A549 (cell line): ENCODE results near the gene KRTAP9-8. TPM values are rescaled to one million over a fixed set of nuclear protein-coding genes. Genes with fewer than 3 reads are reported as not detected.

Experiments
- ATAC-seq, 2 experiments: fragments of 200-7000 bp in 1 of 2; fragments of >200 bp in 1 of 2; cut with Nextera tagmentation in 1 of 2; cut with Tn5 transposase in 1 of 2; 3 replicates each; pipeline versions ENCODE4 v1.8.0 to v1.9.1; 2018 to 2020; ENCODE audit warnings: mild to moderate bottlenecking in 1 of 2, moderate library complexity in 1 of 2
- CTCF ChIA-PET: fragments of 300-600 bp; sonication (Branson Sonifier 250); formaldehyde crosslinking; extraction: SDS; loops from one replicate; lab custom pipeline; 2021; ENCODE audit warnings: antibody characterized with exemption, inconsistent platforms; lab: Yijun Ruan, JAX
- POLR2A ChIA-PET: fragments of 350-600 bp; formaldehyde crosslinking; extraction: SDS; loops from one replicate; lab custom pipeline; 2021; ENCODE audit warnings: antibody characterized with exemption, inconsistent platforms; lab: Yijun Ruan, JAX
- DNase-seq, 2 experiments: peaks; one replicate each; pipeline versions ENCODE4 v3.0.0 to v3.0.0-alpha.2; 2011 to 2016; ENCODE audit warnings: low read depth in 1 of 2, low spot score in 1 of 2
- FAIRE-seq: peaks from 2 replicates; lab custom pipeline; 2011; peaks lifted over from hg19 to GRCh38; lab: Jason Lieb, UNC
- H3K27ac ChIP-seq, 2 experiments: fragments of >200 bp; sonication (Bioruptor Twin); formaldehyde crosslinking; 3 replicates each; pipeline ENCODE4 v1.5.1; 2016 to 2017
- H3K4me1 ChIP-seq: fragments of >200 bp; sonication (Bioruptor Twin); formaldehyde crosslinking; 3 replicates; pipeline ENCODE4 v1.6.1; 2016
- H3K4me2 ChIP-seq: fragments of >200 bp; sonication (Bioruptor Twin); formaldehyde crosslinking; 3 replicates; pipeline ENCODE4 v1.6.1; 2016
- H3K4me3 ChIP-seq: fragments of >200 bp; sonication (Bioruptor Twin); formaldehyde crosslinking; 3 replicates; pipeline ENCODE4 v1.5.1; 2016
- H3K9me3 ChIP-seq: fragments of >200 bp; sonication (Bioruptor Twin); formaldehyde crosslinking; 3 replicates; pipeline ENCODE4 v1.6.1; 2016
- BCL3 ChIP-seq: fragments of >200 bp; sonication (Bioruptor Twin); formaldehyde crosslinking; IDR thresholded peaks from 3 replicates; pipeline ENCODE4 v1.6.1; 2016
- BHLHE40 ChIP-seq: IDR thresholded peaks from 2 replicates; pipeline ENCODE4 v1.6.1; 2012; ENCODE audit warnings: low read depth, low read length, inconsistent platforms
- CBX2 ChIP-seq: fragments of 200-600 bp; sonication (generic); IDR thresholded peaks from 2 replicates; pipeline ENCODE4 v1.6.1; 2016; ENCODE audit warnings: low read depth, mild to moderate bottlenecking, borderline replicate concordance
- CEBPB ChIP-seq, 2 experiments: fragments of >200 bp in 1 of 2; sonication (Bioruptor Twin) in 1 of 2; formaldehyde crosslinking in 1 of 2; IDR thresholded peaks; 2 replicates each; pipeline ENCODE4 v1.6.1; 2012 to 2016
- E2F6 ChIP-seq: IDR thresholded peaks from 2 replicates; pipeline ENCODE4 v1.6.1; 2012; ENCODE audit warnings: low read depth, borderline replicate concordance
- EHF ChIP-seq: fragments of 250-450 bp; sonication (Bioruptor Pico); IDR thresholded peaks from 2 replicates; pipeline ENCODE4 v1.5.0; 2020; ENCODE audit warnings: mild to moderate bottlenecking
- ESRRA ChIP-seq: fragments of 150-350 bp; IDR thresholded peaks from 2 replicates; pipeline ENCODE4 v1.6.1; 2014; ENCODE audit warnings: mild to moderate bottlenecking, low read length, borderline replicate concordance
- FOSB ChIP-seq: fragments of 250-450 bp; sonication (Bioruptor Pico); IDR thresholded peaks from 2 replicates; pipeline ENCODE4 v1.5.0; 2020; ENCODE audit warnings: mild to moderate bottlenecking, moderate library complexity
- FOSL2 ChIP-seq, 2 experiments: fragments of 450-650 bp in 1 of 2; fragments of >200 bp in 1 of 2; sonication (Bioruptor Twin) in 1 of 2; formaldehyde crosslinking; IDR thresholded peaks; 2 replicates each; pipeline versions ENCODE4 v1.5.0 to v1.6.1; 2016 to 2020; ENCODE audit warnings: mild to moderate bottlenecking in 1 of 2, moderate library complexity in 1 of 2
- FOXS1 ChIP-seq: fragments of 250-450 bp; sonication (Bioruptor Pico); IDR thresholded peaks from 2 replicates; pipeline ENCODE4 v1.5.0; 2020; ENCODE audit warnings: mild to moderate bottlenecking, moderate library complexity
- GATA3 ChIP-seq: IDR thresholded peaks from 2 replicates; pipeline ENCODE4 v1.6.1; 2012; ENCODE audit warnings: borderline replicate concordance
- HDAC2 ChIP-seq: fragments of 200-600 bp; sonication (generic); IDR thresholded peaks from 2 replicates; pipeline ENCODE4 v1.6.1; 2016
- HOXB5 ChIP-seq: fragments of 250-450 bp; sonication (Bioruptor Pico); IDR thresholded peaks from 2 replicates; pipeline ENCODE4 v1.5.0; 2020; ENCODE audit warnings: mild to moderate bottlenecking, moderate library complexity
- JUN ChIP-seq, 2 experiments: fragments of >200 bp; sonication (Bioruptor Twin); formaldehyde crosslinking; IDR thresholded peaks; 2 replicates in 1 of 2; 3 replicates in 1 of 2; pipeline ENCODE4 v1.6.1; 2016 to 2017
- JUNB ChIP-seq: fragments of >200 bp; sonication (Bioruptor Twin); formaldehyde crosslinking; IDR thresholded peaks from 2 replicates; pipeline ENCODE4 v1.6.1; 2016
- KDM1A ChIP-seq: fragments of 200-600 bp; sonication (generic); IDR thresholded peaks from 2 replicates; pipeline ENCODE4 v1.6.1; 2016; ENCODE audit warnings: low read depth, mild to moderate bottlenecking
- KDM5A ChIP-seq: fragments of 200-600 bp; sonication (generic); IDR thresholded peaks from 2 replicates; pipeline ENCODE4 v1.6.1; 2016; ENCODE audit warnings: antibody characterized with exemption, mild to moderate bottlenecking
- MAFK ChIP-seq: fragments of 450-650 bp; IDR thresholded peaks from 2 replicates; pipeline ENCODE4 v1.6.1; 2014; ENCODE audit not compliant: partially characterized antibody
- NFE2L2 ChIP-seq: fragments of 150-350 bp; conservative IDR thresholded peaks from 2 replicates; pipeline ENCODE4 v1.6.1; 2014; ENCODE audit warnings: low read length
- NR3C1 ChIP-seq: fragments of >200 bp; sonication (Bioruptor Twin); formaldehyde crosslinking; IDR thresholded peaks from 3 replicates; pipeline ENCODE4 v1.6.1; 2017
- PHF8 ChIP-seq: fragments of 200-600 bp; sonication (generic); IDR thresholded peaks from 2 replicates; pipeline ENCODE4 v1.6.1; 2016; ENCODE audit warnings: low read depth, mild to moderate bottlenecking, antibody characterized with exemption, moderate library complexity, borderline replicate concordance
- RARB ChIP-seq: fragments of 250-450 bp; sonication (Bioruptor Pico); IDR thresholded peaks from 2 replicates; pipeline ENCODE4 v1.8.0; 2021; ENCODE audit warnings: mild to moderate bottlenecking, moderate library complexity
- RCOR1 ChIP-seq: fragments of 150-350 bp; IDR thresholded peaks from 2 replicates; pipeline ENCODE4 v1.6.1; 2014; ENCODE audit warnings: antibody characterized with exemption, low read length, low read depth
- SREBF2 ChIP-seq: fragments of 450-650 bp; IDR thresholded peaks from 2 replicates; pipeline ENCODE4 v1.6.1; 2014; ENCODE audit warnings: mild to moderate bottlenecking, moderate library complexity
- TP53 ChIP-seq: fragments of 250-450 bp; sonication (Bioruptor Pico); IDR thresholded peaks from 2 replicates; pipeline ENCODE4 v1.5.0; 2021; ENCODE audit warnings: mild to moderate bottlenecking, moderate library complexity
- ZC3H11A ChIP-seq: fragments of 450-650 bp; IDR thresholded peaks from 2 replicates; pipeline ENCODE4 v1.6.1; 2014; ENCODE audit warnings: antibody characterized with exemption, mild to moderate bottlenecking
- ZSCAN20 ChIP-seq: fragments of 250-450 bp; sonication (Bioruptor Pico); IDR thresholded peaks from 2 replicates; pipeline ENCODE4 v1.8.0; 2022; ENCODE audit warnings: mild to moderate bottlenecking, moderate library complexity
- WGBS: methylation state at CpG from one replicate; pipeline ENCODE4 v1.1.6; 2017; ENCODE audit errors: missing lambda C conversion rate; 5-methylcytosine and 5-hydroxymethylcytosine counted together
- polyA plus RNA-seq, 4 experiments: library from polyadenylated mRNA; depleted of rRNA in 3 of 4; stranded (reverse); fragments of >200 nt; fragmentation: RNase III in 1 of 4; extraction: RNeasy Plus Mini Kit Qiagen cat#74134 plus additional on column Dnase treatment in 1 of 4; gene quantifications; 2 replicates in 3 of 4; 3 replicates in 1 of 4; pipeline ENCODE4 v1.2.3, GENCODE V29; 2011 to 2017
- TF ChIP-seq, protein P1 (sequence below): IDR thresholded peaks from 2 replicates; pipeline ENCODE4 v1.6.1; 2012
- TF ChIP-seq, protein P2 (sequence below): IDR thresholded peaks from 2 replicates; pipeline ENCODE4 v1.6.1; 2012

KRTAP9-8 gene
- polyA plus RNA-seq, 2 of the 4 experiments (the other 2 are of a cell fraction) = not detected

DNA sequence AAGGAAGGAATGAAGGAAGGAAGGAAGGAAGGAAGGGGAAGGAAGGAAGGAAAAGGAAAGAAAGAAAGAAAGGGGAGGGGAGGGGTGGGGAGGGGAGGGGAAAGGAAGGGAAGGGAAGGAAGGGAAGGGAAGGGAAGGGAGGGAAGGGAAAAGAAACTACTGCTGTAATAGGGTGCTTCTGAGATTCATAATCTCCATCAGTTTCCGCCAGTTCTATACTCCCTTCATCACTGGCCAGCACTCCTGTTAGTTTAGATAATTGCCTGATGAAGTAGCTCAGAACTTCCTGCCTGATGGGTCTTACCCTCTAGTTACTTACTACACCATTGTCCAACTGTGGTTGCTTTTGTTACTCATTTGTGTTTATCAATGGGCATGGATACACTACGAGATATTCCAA, 25.4 kb downstream of the KRTAP9-8 start:
- H3K27ac ChIP-seq = no peak overlapping the region
- FAIRE-seq (no peak), ATAC-seq (no peak), DNase-seq (no peak)
- H3K4me3 ChIP-seq = no peak overlapping the region
- ChIA-PET POLR2A (no interaction called here), CTCF (interaction anchor here (1.1 kb wide), 1 partner anchor 10 kb away, joined by 4 read pairs; no protein-coding TSS in a partner anchor)
- no peaks in the 10 kb centered on the region for H3K4me1 ChIP-seq
- TF ChIP-seq HOXB5 (CRISPR knock-in tag) (no peak), RCOR1 (no peak)
- no peak overlapping the region for H3K4me2 ChIP-seq
- no peaks in the 10 kb centered on the region for H3K9me3 ChIP-seq
- WGBS = 82% methylated on average over 2 of the region's 2 CpGs

- WGBS = 66% methylated on average over 3 of the region's 3 CpGs
- H3K4me1 ChIP-seq = no peaks in the 10 kb centered on the region
- no peak for TF ChIP-seq E2F6
- TF ChIP-seq SREBF2 = no peak
- no peak for TF ChIP-seq PHF8
- TF ChIP-seq CEBPB (IDR thresholded peaks at IDR 0.05) = no peak
- no peak for TF ChIP-seq HDAC2
- TF ChIP-seq ZSCAN20 = no peak
- TF ChIP-seq KDM5A = no peak
- no peak for TF ChIP-seq GATA3
- no peak for TF ChIP-seq FOXS1
- no peak for TF ChIP-seq JUN (IDR thresholded peaks at IDR 0.05)
- TF ChIP-seq ZC3H11A = no peak
- TF ChIP-seq FOSB (CRISPR knock-in tag) = no peak
- TF ChIP-seq JUNB = no peak
- TF ChIP-seq MAFK = no peak
- no peak for TF ChIP-seq KDM1A
- no peak for TF ChIP-seq BHLHE40
- TF ChIP-seq NFE2L2 = no peak
- TF ChIP-seq, all 56 proteins: peak for 0
- ChIA-PET POLR2A (no interaction called here), CTCF (interaction anchor here (1.4 kb wide), 1 partner anchor 12 kb away, joined by 4 read pairs; no protein-coding TSS in a partner anchor)
- H3K9me3 ChIP-seq = no peaks in the 10 kb centered on the region
- H3K4me3 ChIP-seq = no peak overlapping the region
- no peak for ATAC-seq
- no peak overlapping the region for H3K27ac ChIP-seq
- no peak overlapping the region for H3K4me2 ChIP-seq
- DNase-seq = no peak
- FAIRE-seq = no peak
Observed at GRCh38 chr17:41264599-41264998, 26.8 kb downstream of the KRTAP9-8 start.

GRCh38 chr17:41265078-41265477, 27.3 kb downstream of the KRTAP9-8 start, which contains the start of gene KRTAP9-6:
KRTAP9-6 (plus strand) TSS chr17:41265378; CDS start chr17:41265378, 0 bp downstream.
- no peak for ATAC-seq
- CTCF ChIA-PET = interaction anchor here (1.4 kb wide), 1 partner anchor 11 kb away, joined by 4 read pairs; no protein-coding TSS in a partner anchor

More at GRCh38 chr17:41265078-41265477, 27.3 kb downstream of the KRTAP9-8 start, which contains the start of gene KRTAP9-6:
- FAIRE-seq (no peak), DNase-seq (no peak)
- no peak within 1 kb of the TSS for H3K27ac ChIP-seq
- POLR2A ChIA-PET = no interaction called here
- 29% methylated on average over 2 of the region's 2 CpGs for WGBS
- TF ChIP-seq EHF (CRISPR knock-in tag) (no peak), NR3C1 (no peak), TP53 (CRISPR knock-in tag) (no peak), FOSL2 (IDR thresholded peaks at IDR 0.05) (no peak), FOSL2 (CRISPR knock-in tag; IDR thresholded peaks at IDR 0.05) (no peak), FOSB (CRISPR knock-in tag) (no peak), PHF8 (no peak), CBX2 (no peak), RARB (no peak), BCL3 (no peak), SREBF2 (no peak), ESRRA (no peak), ZSCAN20 (no peak)
- TF ChIP-seq, protein P1, sequence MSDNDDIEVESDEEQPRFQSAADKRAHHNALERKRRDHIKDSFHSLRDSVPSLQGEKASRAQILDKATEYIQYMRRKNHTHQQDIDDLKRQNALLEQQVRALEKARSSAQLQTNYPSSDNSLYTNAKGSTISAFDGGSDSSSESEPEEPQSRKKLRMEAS = no peak
- TF ChIP-seq, protein P2, sequence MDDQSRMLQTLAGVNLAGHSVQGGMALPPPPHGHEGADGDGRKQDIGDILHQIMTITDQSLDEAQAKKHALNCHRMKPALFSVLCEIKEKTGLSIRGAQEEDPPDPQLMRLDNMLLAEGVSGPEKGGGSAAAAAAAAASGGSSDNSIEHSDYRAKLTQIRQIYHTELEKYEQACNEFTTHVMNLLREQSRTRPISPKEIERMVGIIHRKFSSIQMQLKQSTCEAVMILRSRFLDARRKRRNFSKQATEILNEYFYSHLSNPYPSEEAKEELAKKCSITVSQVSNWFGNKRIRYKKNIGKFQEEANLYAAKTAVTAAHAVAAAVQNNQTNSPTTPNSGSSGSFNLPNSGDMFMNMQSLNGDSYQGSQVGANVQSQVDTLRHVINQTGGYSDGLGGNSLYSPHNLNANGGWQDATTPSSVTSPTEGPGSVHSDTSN = no peak
- no peaks in the 10 kb centered on the region for H3K4me1 ChIP-seq
- no peak within 1 kb of the TSS for H3K4me2 ChIP-seq
- no peak within 1 kb of the TSS for H3K4me3 ChIP-seq
- no peaks in the 10 kb centered on the region for H3K9me3 ChIP-seq
